ENCODE measurements around the gene FARSB.

GRCh38 chr2:222663479-222663878 lies 7.6 kb upstream of the FARSB start:
- no peak for TF ChIP-seq CTCF (conservative IDR thresholded peaks at IDR 0.05 in 1 of 2, IDR thresholded peaks at IDR 0.05 in 1 of 2; ENCODE audit: low read depth in 1 of 2, low read length in 2 of 2)
- TF ChIP-seq EZH2 (IDR thresholded peaks at IDR 0.05; ENCODE audit: low read length, missing control alignments): no peak

Measured in fibroblast of lung (primary cell).